ENCODE data around the gene CERS6. TPM values are rescaled to one million over a fixed set of nuclear protein-coding genes. Genes with fewer than 3 reads are reported as not detected.

CERS6 gene
- total and polyA plus RNA-seq, 2 of the 8 experiments (the other 6 are each of a cell fraction or from before 2014, with no cell fraction given), result 6.8 to 28.2 TPM

DNA sequence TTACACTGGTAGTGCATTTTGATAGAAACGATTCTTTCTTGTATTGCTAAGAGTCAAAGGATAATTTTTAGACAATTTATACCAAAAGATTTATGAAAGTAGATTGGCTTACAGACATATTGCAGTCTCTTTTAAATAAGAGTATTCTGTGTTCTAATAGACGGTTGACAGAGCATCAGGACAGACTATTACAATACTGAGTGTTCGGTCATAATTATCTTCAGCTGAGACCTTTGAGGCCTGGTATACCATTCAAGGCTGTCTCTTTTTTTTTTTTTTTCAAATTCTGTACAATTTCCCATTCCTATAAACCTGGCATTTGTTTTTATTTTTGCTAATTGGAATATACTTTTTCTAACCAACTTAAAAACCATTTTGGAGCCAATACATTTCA is 205.8 kb downstream of the CERS6 start:
- Histone ChIP-seq H3K79me2 (ENCODE audit: control insufficient read depth in 1 of 2, insufficient read depth in 2 of 2, low read length in 2 of 2) (no peaks in the 10 kb centered on the region), H3K4ac (replicated peaks; ENCODE audit: insufficient read length, low read depth, low read length) (no peak overlapping the region), H2BK15ac (ENCODE audit: low read length) (no peak overlapping the region), H4K5ac (ENCODE audit: insufficient read length, low read depth, low read length) (no peak overlapping the region), H2BK120ac (replicated peaks; ENCODE audit: low read depth, low read length) (no peak overlapping the region), H3K9me3 (ENCODE audit: insufficient read depth in 2 of 2, low read depth in 1 of 2, low read length in 1 of 2) (no peaks in the 10 kb centered on the region), H3K9ac (replicated peaks in 1 of 4; ENCODE audit: extremely low read depth in 1 of 4, low read depth in 3 of 4, low read length in 3 of 4) (no peak overlapping the region), H3K27ac (ENCODE audit: low read depth, low read length) (no peak overlapping the region), H3K23me2 (ENCODE audit: low read depth, low read length) (no peaks in the 10 kb centered on the region), H3K4me1 (replicated peaks in 1 of 4; ENCODE audit: control insufficient read depth in 3 of 4, insufficient read depth in 4 of 4, low read length in 3 of 4) (peaks cover 0 to 8% (median 5%) of the 10 kb centered on the region in 4 experiments; a peak in 4 of 7 replicates), H4K8ac (ENCODE audit: extremely low read depth, insufficient read depth, low read length) (no peak overlapping the region), H3K18ac (ENCODE audit: extremely low read depth, low read length) (no peak overlapping the region), H3K36me3 (ENCODE audit: control insufficient read depth in 2 of 4, insufficient read depth in 4 of 4, low read length in 3 of 4) (no peaks in the 10 kb centered on the region), H3K56ac (replicated peaks; ENCODE audit: insufficient read length, low read depth, low read length) (no peak overlapping the region), H3K79me1 (ENCODE audit: low read depth, low read length) (peaks cover 2% of the 10 kb centered on the region; the same call in 1 of the 2 replicates), H2AFZ (ENCODE audit: low read length) (no peak overlapping the region), H2BK12ac (ENCODE audit: low read depth, low read length) (no peak overlapping the region), H3K23ac (ENCODE audit: insufficient read length) (no peak overlapping the region), H4K20me1 (replicated peaks in 1 of 2; ENCODE audit: control insufficient read depth in 1 of 2, insufficient read depth in 2 of 2, low read length in 2 of 2) (peaks cover 0 to 3% of the 10 kb centered on the region in 2 experiments), H3K4me3 (ENCODE audit: extremely low read depth in 1 of 4, insufficient read depth in 2 of 4, low read depth in 3 of 4, low read length in 4 of 4) (no peak overlapping the region), H4K91ac (replicated peaks; ENCODE audit: insufficient read length, low read length) (no peak overlapping the region), H3K4me2 (ENCODE audit: insufficient read depth in 1 of 2, low read depth in 2 of 2, low read length in 2 of 2) (no peak overlapping the region), H2AK5ac (ENCODE audit: low read depth, low read length) (no peak overlapping the region), H2BK5ac (ENCODE audit: low read depth, low read length) (no peak overlapping the region), H3K14ac (ENCODE audit: insufficient read length) (no peak overlapping the region), H3K27me3 (replicated peaks in 1 of 4; ENCODE audit: control insufficient read depth in 3 of 4, extremely low read depth in 1 of 4, insufficient read depth in 3 of 4, low read length in 3 of 4) (no peaks in the 10 kb centered on the region), H2BK20ac (ENCODE audit: low read length) (no peak overlapping the region)
- DNase-seq (ENCODE audit: low read depth in 1 of 2, low spot score in 2 of 2), result no peak
- TF ChIP-seq NRF1 (IDR thresholded peaks at IDR 0.05; ENCODE audit: low read depth, low read length) (no peak), TAF7 (optimal IDR thresholded peaks at IDR 0.05; ENCODE audit: borderline replicate concordance, low read depth, low read length) (no peak)
- CTCF ChIA-PET (ENCODE audit: partially characterized antibody), result interaction anchor here (1.0 to 1.2 kb wide), 5 partner anchors 22 to 111 kb away, joined by 3 to 5 read pairs (median 3); no protein-coding TSS in a partner anchor
- no peak for FAIRE-seq
- WGBS, 2 experiments (ENCODE audit: extremely low coverage in 1 of 2, insufficient coverage in 1 of 2, insufficient read length in 1 of 2, insufficient replicate concordance in 2 of 2, low coverage in 1 of 2, low lambda C conversion rate in 2 of 2, missing lambda C conversion rate in 1 of 2), result 79% methylated on average over 3 of the region's 3 CpGs; no CpG with 5 or more reads in 1 of the 2 experiments
- POLR2A ChIA-PET (ENCODE audit: partially characterized antibody), result no interaction called here
